ENCODE measurements around the gene A2M. TPM values are rescaled to one million over a fixed set of nuclear protein-coding genes. Genes with fewer than 3 reads are reported as not detected.

The A2M gene
- total RNA-seq, 1 donor from 2014 or later: 640 TPM

DNA sequence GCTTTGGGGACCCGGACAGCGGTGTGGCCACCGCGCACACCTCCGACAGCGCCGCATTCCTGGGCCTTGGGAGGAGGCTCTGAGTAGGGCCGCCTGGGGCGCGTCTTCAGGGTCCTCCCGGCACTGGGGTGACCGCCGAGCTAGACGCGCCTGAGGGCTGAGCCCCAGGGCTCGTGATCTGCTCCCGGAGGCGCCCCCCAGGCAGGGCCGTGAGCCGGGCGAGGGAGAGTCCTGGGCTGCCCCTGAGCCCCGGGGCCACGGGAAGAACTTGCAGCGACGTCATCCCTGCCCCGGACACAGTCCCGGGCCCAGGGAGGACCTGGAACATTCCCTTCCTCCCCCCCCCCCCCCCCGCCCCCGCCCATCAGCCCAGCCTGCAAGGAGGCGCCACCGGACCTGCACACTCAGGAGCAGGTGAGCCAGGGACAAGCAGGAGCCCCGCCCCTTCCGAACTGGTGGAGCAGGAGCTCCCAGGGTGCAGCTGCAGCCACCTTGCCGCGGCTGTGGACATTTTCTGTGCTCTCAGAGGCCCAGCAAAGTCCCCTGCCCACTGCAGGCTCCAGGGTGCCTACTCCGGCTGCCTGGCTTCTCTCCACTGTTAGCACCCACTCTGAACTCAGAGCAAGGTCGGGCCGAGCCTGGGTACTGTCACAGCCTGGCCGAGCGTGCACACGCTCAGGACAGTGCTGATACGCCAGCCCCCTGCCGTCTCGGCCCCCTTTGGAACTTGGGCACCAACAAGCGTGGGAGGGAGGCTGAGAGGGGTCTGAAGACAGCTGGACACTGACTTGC lies 50.7 kb downstream of the A2M start:
- DNase-seq (ENCODE audit: missing footprints): peak; percentile 83
- intact Hi-C loops (cut with DNase I): loop anchor here (2.0 kb wide), 1 partner anchor 50 kb away; the partner anchor contains the start of gene A2M
- ATAC-seq: peak; percentile 95

DNA sequence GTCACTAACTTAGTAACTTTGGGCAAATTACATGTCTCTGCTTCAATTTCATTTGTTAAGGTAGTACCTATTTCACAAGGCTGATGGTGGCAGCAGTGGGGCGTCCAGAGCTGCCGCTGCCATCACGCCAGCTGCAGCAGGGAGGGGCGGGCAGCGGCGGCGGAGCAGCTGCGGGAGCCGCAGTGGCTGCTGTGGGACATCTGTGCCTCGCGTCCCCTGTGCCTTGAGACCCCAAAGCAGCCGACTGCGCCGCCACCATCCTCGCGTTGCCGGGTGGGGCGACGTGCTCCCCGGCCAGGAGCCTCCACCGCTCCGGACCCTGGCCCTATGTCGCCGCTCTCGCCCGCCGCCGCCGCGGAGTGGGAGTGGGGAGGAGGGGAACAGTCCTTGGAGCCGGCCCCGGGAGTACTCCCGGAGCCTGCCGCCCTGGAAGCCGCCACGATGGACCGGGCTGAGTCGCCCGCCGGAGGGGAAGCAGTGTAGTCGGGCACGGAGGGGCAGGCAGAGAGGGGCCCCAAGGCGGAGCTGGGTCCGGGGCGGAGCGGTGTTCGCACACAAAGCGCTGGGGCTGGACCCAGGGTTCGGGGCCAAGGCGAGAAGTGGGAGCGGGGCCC lies 51.4 kb downstream of the A2M start:
- intact Hi-C loops (cut with DNase I): loop anchor here (2.0 kb wide), 1 partner anchor 50 kb away; the partner anchor contains the start of gene A2M
- peak; percentile 86 for ATAC-seq
- DNase-seq (ENCODE audit: missing footprints): peak; percentile 81

- no peak for DNase-seq (ENCODE audit: missing footprints)
- intact Hi-C loops (cut with DNase I): loop anchor here (5.0 kb wide), 1 partner anchor 375 kb away; no protein-coding TSS in a partner anchor
- no peak for ATAC-seq
Observed at GRCh38 chr12:9052610-9053009, 63.1 kb downstream of the A2M start.

DNA sequence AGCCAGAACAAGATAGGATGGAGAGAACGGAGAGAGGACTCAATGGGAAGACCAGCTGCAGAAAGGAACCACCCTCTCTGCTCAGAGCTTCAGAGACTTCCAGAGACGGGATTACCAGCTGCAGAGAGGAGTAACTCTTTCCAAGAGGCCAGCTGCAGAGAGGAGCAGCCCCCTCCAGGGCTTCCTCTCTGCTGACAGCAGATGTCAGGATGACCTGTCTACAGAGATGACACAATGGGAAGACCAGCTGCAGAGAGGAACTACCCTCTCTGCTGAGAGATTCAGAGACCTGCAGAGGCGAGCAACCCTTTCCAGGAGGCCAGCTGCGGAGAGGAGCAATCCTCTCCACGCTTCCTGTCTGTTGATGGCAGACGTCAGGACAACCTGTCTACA lies 64.6 kb downstream of the A2M start:
- ATAC-seq (peak; percentile 54), DNase-seq (ENCODE audit: missing footprints) (no peak)
- intact Hi-C loops (cut with DNase I): loop anchor here (5.0 kb wide), 1 partner anchor 374 kb away; no protein-coding TSS in a partner anchor

GRCh38 chr12:9050521-9051157 lies 65.1 kb downstream of the A2M start:
- DNase-seq (ENCODE audit: missing footprints) (no peak), ATAC-seq (no peak)
- intact Hi-C loops (cut with DNase I): loop anchor here (5.0 kb wide), 1 partner anchor 373 kb away; no protein-coding TSS in a partner anchor

- DNase-seq (ENCODE audit: missing footprints) (no peak), ATAC-seq (peak; percentile 44)
- intact Hi-C loops (cut with DNase I): loop anchor here (5.0 kb wide), 1 partner anchor 372 kb away; no protein-coding TSS in a partner anchor
Observed at GRCh38 chr12:9049520-9050133, 66.1 kb downstream of the A2M start.

- intact Hi-C loops (cut with DNase I): no loop called here
- ATAC-seq (no peak), DNase-seq (ENCODE audit: missing footprints) (no peak)
Observed at GRCh38 chr12:9048930-9049329, 66.8 kb downstream of the A2M start.

DNA sequence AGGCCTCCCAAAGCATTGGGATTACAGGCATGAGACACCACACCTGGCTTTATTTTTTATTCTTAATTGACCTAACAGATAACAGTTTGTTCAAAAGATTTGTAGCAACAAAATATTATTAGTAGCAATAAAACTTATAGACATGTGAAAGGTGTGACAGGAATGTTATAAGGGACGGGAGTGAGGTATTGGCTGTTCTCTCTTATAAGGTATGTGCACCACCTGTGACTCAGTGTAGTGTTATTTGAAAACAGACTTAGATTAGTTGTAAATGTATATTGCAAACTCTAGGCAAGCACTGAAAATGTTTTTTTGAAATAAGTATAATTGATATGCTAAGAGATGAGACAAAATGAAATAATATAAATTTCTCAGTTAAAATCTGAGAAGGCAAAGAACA lies 68.6 kb downstream of the A2M start:
- DNase-seq (ENCODE audit: missing footprints): no peak
- intact Hi-C loops (cut with DNase I): no loop called here
- no peak for ATAC-seq

DNA sequence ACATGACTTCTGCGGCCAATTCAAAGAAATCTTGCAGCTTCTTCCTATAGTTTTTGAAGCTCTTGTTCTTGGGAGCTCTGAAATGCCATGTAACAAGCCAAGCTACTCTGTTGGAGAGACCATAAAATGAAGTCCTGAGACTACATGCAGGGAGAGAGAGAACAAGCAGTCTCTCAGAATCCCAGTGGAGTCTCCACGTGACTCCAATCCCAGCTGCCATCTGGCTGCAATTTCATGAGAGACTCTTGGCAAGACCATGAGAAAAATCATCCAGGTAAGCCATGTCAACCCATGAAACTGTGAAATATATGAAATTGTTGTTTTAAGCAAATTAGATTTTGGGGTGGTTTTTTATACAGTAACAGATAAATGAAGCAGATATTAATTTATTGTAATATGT lies 72.0 kb downstream of the A2M start:
- DNase-seq (ENCODE audit: missing footprints): no peak
- no peak for ATAC-seq
- intact Hi-C loops (cut with DNase I): no loop called here

GRCh38 chr12:9041321-9041720 lies 74.4 kb downstream of the A2M start:
- intact Hi-C loops (cut with DNase I): no loop called here
- ATAC-seq: peak; percentile 76
- DNase-seq (ENCODE audit: missing footprints): no peak

- intact Hi-C loops (cut with DNase I): no loop called here
- DNase-seq (ENCODE audit: missing footprints) (no peak), ATAC-seq (no peak)
Observed at GRCh38 chr12:9040484-9041186, 75.1 kb downstream of the A2M start.

DNA sequence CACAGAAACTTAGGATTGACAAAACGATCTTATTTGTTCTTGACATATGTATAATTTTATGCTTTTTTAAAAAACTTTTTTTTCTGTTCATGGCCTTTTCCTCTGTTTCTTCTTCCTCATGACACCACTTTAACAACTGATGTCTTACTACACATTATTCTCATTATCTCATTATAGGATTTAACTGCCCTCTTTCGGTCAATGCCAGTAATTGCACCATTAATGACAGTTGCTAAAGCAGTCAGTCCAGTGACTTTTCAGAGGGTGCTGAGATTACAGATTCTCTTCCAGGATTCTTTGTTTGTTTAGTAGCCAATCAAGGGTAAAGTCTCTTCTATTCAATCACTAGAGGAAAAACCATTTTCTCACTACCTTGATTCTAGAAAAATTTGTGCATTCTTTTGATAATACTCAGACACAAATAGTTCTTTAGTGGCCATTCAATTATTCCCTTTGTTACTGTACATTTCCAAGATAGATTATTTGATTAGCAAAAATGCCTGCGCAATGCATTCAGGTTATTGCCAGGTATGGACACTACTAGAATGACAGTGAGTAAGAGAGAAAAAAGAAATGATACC lies 76.2 kb downstream of the A2M start:
- ATAC-seq: no peak
- DNase-seq (ENCODE audit: missing footprints): no peak
- intact Hi-C loops (cut with DNase I): loop anchor here (2.0 to 5.0 kb wide), 3 partner anchors 89 to 357 kb away; no protein-coding TSS in a partner anchor

GRCh38 chr12:9037431-9037830 lies 78.3 kb downstream of the A2M start:
- ATAC-seq (no peak), DNase-seq (ENCODE audit: missing footprints) (no peak)
- intact Hi-C loops (cut with DNase I): loop anchor here (5.0 kb wide), 1 partner anchor 355 kb away; no protein-coding TSS in a partner anchor

DNA sequence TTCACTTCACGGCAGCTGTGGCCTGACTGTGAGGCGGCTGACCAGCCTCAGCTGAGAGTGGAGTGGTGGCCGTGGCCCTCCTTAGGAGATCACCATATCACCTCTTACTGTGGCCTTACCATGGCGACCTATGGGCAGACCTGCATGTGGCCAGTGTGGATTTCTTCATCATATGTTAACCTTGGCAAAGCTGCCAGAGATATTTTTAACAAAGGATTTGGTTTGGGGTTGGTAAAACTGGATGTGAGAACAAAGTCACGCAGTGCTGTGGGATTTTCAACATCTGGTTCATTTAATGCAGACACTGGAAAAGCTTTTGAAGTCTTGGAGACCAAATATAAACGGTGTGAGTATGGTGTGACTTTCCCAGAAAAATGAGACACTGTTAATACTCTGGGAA lies 79.5 kb downstream of the A2M start:
- ATAC-seq: no peak
- intact Hi-C loops (cut with DNase I): loop anchor here (5.0 kb wide), 1 partner anchor 354 kb away; no protein-coding TSS in a partner anchor
- DNase-seq (ENCODE audit: missing footprints): no peak

DNA sequence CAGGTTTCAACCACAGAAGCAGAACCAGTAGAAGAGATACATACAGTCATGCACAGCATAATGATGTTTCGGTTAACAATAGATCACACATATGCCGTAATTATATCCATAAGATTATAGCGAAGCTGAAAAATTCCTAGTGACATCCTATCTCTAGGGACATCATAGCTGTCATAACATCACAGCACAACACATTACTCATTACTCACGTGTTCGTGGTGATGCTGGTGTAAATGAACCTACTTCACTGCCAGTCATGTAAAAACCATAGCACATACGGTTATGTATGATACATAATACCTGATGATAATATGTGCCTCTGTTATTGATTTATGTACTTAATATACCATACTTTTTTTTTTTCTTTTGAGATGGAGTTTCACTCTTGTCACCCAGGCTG lies 81.6 kb downstream of the A2M start:
- DNase-seq (ENCODE audit: missing footprints): no peak
- no peak for ATAC-seq
- intact Hi-C loops (cut with DNase I): no loop called here

- DNase-seq (ENCODE audit: missing footprints) (no peak), ATAC-seq (no peak)
- intact Hi-C loops (cut with DNase I): no loop called here
Observed at GRCh38 chr12:9033265-9033887, 82.3 kb downstream of the A2M start.

DNA sequence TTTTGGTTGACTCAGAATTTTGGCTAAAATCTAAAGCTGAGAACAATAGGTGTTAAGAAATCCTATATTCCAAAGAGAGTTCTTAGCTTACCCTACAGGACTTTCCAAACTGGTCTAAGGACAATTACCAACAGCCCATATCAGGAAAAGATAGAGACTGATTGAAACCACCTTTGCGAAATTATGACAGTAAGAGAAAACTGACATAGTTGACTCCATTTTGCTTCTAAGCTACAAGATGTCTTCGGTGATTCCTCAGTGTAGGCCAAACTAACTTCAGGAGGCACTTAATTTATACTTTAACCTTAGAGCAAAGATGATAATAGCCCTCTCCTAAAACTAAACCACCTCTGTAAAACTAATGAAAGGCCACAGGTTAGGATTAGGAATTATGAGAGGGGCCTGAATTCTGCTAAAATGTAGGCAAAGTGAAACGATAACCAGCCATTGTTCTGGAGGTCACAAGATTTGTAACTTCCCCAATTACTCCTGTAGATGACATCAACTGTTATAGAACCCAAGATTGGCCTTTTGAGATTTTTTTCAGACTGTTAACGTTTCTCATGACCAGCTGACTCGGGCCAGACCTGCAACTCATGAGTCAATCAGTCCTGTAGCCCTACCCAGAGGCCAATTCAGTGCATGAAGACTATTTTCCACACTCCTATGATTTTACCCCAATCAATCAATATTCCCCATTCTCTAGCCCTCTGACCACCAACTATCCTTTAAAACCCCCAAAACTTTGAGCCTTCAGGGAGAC lies 83.3 kb downstream of the A2M start:
- ATAC-seq (no peak), DNase-seq (ENCODE audit: missing footprints) (no peak)
- intact Hi-C loops (cut with DNase I): no loop called here
